Kidney (tissue), 14 donors: Measurements from ENCODE around the gene DDX24. TPM values are rescaled to one million over a fixed set of nuclear protein-coding genes. Genes with fewer than 3 reads are reported as not detected.

Experiments
- DNase-seq, 5 donors: peaks; one replicate each; pipeline ENCODE4 v3.0.0-alpha.2; 2013 to 2020
- FAIRE-seq: peaks from 2 replicates; lab custom pipeline; 2012; peaks lifted over from hg19 to GRCh38; lab: Jason Lieb, UNC
- H3K27ac ChIP-seq, 2 donors: one replicate each; pipeline ENCODE4 v1.7.0; 2013; ENCODE audit warnings: low read depth in 2 of 2, low read length in 2 of 2, inconsistent platforms in 1 of 2
- H3K27me3 ChIP-seq: one replicate; pipeline ENCODE4 v1.7.1; 2013; ENCODE audit warnings: low read length, inconsistent platforms; ENCODE audit not compliant: control insufficient read depth, insufficient read depth
- H3K36me3 ChIP-seq, 3 donors: one replicate each; pipeline versions ENCODE4 v1.7.0 to v1.7.1; 2013; ENCODE audit warnings: low read length in 3 of 3, control low read depth in 1 of 3, inconsistent platforms in 1 of 3; ENCODE audit not compliant: insufficient read depth in 3 of 3, control insufficient read depth in 2 of 3
- H3K4me1 ChIP-seq, 3 donors: one replicate each; pipeline versions ENCODE4 v1.7.0 to v1.7.1; 2013; ENCODE audit warnings: low read length in 3 of 3, inconsistent platforms in 1 of 3, low read depth in 1 of 3; ENCODE audit not compliant: control insufficient read depth in 2 of 3, insufficient read depth in 2 of 3
- H3K4me3 ChIP-seq, 3 donors: one replicate each; pipeline versions ENCODE4 v1.7.0 to v1.8.1; 2013; ENCODE audit warnings: low read length in 3 of 3, control low read depth in 1 of 3, inconsistent platforms in 1 of 3
- H3K9ac ChIP-seq, 3 donors: one replicate each; pipeline versions ENCODE4 v1.7.0 to v1.7.1; 2013; ENCODE audit warnings: low read length in 3 of 3, control low read depth in 1 of 3, inconsistent platforms in 1 of 3
- H3K9me3 ChIP-seq, 3 donors: one replicate each; pipeline versions ENCODE4 v1.7.0 to v1.7.1; 2013; ENCODE audit warnings: low read length in 3 of 3, control low read depth in 1 of 3, inconsistent platforms in 1 of 3; ENCODE audit not compliant: control insufficient read depth in 2 of 3, insufficient read depth in 1 of 3
- intact Hi-C: fragments of 100-400 bp; cut with DNase I; formaldehyde crosslinking; loops from one replicate; pipeline ENCODE4 v1.11.1; 2022
- polyA plus RNA-seq: library from polyadenylated mRNA; stranded (reverse); fragments of 350-450 nt; fragmentation: Illumina TruSeq; extraction: RNeasy Lipid Tissue Mini Kit (QIAGEN cat#74804); gene quantifications from one replicate; pipeline ENCODE4 v1.2.3, GENCODE V29; 2014; ENCODE audit warnings: low read depth, low replicate concordance; ENCODE audit not compliant: insufficient read depth
- total RNA-seq: library from RNA; stranded (reverse); fragmentation: NEBNext Ultra II Directional; extraction: Animal tissue kit (Norgen Biotek cat#: 25700); gene quantifications from one replicate; pipeline ENCODE4 v1.2.1, GENCODE V29; 2021
- TF ChIP-seq, protein P1 (sequence below): IDR thresholded peaks from 3 replicates; pipeline ENCODE4 v1.5.1; 2012; ENCODE audit warnings: mild to moderate bottlenecking, moderate library complexity, borderline replicate concordance; ENCODE audit not compliant: insufficient read depth; ENCODE audit errors: extremely low read depth
- donor health status: control.
- donor health status: control.
- donor health status: control.
- donor health status: control.
- donor health status: control.
- donor health status: DM: yes; HTN: yes; CAD: no.
- donor health status: Normal renal cell carcinoma (clear cell type).

DDX24 gene
- total and polyA plus RNA-seq, 2 donors from 2014 or later, result 139 to 193 TPM

DNA sequence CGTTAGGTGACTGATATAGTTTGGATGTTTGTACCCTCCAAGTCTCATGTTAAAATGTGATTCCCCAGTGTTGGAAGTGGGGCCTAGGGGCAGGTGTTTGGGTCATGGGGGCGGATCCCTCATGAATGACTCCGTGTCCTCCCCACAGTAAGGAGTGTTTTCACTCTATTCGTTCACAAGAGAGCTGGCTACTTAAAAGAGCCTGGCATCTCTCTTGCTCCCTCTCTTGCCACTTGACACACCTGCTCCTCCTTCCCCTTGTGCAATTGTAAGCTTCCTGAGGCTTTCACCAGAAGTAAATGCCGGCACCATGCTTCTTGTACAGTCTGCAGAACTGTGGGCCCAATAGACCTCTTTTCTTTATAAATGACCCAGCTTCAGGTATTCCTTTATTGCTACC, 45.8 kb upstream of the DDX24 start:
- Histone ChIP-seq H3K4me3 (no peak overlapping the region), H3K4me1 (peaks cover 0 to 8% (median 0%) of the 10 kb centered on the region in 3 donors), H3K9me3 (no peaks in the 10 kb centered on the region), H3K36me3 (no peaks in the 10 kb centered on the region), H3K27ac (no peak overlapping the region), H3K27me3 (no peaks in the 10 kb centered on the region), H3K9ac (no peak overlapping the region)
- FAIRE-seq, result no peak
- no peak for DNase-seq
- TF ChIP-seq, protein P1, sequence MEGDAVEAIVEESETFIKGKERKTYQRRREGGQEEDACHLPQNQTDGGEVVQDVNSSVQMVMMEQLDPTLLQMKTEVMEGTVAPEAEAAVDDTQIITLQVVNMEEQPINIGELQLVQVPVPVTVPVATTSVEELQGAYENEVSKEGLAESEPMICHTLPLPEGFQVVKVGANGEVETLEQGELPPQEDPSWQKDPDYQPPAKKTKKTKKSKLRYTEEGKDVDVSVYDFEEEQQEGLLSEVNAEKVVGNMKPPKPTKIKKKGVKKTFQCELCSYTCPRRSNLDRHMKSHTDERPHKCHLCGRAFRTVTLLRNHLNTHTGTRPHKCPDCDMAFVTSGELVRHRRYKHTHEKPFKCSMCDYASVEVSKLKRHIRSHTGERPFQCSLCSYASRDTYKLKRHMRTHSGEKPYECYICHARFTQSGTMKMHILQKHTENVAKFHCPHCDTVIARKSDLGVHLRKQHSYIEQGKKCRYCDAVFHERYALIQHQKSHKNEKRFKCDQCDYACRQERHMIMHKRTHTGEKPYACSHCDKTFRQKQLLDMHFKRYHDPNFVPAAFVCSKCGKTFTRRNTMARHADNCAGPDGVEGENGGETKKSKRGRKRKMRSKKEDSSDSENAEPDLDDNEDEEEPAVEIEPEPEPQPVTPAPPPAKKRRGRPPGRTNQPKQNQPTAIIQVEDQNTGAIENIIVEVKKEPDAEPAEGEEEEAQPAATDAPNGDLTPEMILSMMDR, result no peak
- intact Hi-C loops, result no loop called here

DNA sequence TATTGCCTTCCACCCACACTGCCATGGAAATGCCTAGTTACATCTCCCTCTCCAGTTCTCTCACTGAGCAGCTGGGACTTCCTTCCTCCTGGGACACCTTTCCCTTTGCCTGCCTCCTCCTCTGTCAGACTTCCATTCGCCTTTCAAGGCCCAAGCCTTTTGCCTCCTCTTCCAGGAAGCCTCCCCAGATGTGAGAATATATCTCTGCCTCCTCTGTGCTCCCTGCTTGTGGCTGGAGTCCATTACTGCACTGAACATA, 45.3 kb upstream of the DDX24 start:
- no peak for DNase-seq
- intact Hi-C loops, result no loop called here
- H3K36me3 ChIP-seq, result no peaks in the 10 kb centered on the region
- TF ChIP-seq, protein P1, result no peak
- no peak for FAIRE-seq
- peaks cover 0 to 8% (median 0%) of the 10 kb centered on the region in 3 donors for H3K4me1 ChIP-seq
- H3K9ac ChIP-seq, result no peak overlapping the region
- no peaks in the 10 kb centered on the region for H3K9me3 ChIP-seq
- no peak overlapping the region for H3K27ac ChIP-seq
- H3K4me3 ChIP-seq, result no peak overlapping the region
- H3K27me3 ChIP-seq, result no peaks in the 10 kb centered on the region

DNA sequence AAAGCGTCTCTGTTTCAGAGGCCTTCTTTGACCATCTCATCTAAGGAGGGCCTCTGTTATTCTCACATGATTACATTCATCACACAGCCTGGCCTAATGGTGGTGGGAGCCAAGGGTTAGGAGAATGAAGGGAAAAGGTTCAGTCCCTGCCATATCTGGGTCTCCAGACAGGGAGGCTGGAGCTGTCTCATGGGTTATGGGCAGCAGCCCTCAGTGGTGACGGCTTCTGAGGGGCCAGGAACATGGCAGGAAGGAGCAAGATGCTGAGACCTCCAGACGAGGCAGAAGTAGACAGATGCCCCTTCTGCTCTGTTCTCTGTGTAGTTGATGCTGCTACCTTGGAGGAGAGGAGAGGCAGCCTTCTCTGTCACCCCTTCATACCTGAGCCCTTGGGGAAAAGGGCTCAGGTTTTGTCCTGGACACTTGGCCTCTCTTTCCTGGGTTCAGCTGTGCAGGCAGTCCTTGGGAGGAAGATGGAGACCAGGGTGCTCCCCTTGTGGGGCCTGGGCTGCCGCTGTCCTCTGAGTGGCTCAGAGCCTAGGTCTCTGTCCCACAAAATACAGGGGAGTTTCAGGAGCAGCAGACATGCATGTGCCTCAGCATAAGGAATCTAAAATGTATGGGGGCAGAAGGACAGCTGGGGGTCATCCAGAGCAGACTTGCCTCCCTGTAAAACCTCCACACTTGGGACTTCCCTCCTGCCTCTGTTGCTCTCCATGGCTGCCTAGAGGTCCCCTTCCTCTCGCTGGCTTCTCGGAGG, 44.8 kb upstream of the DDX24 start:
- Histone ChIP-seq H3K27me3 (no peaks in the 10 kb centered on the region), H3K9me3 (no peaks in the 10 kb centered on the region), H3K4me1 (peaks cover 0 to 8% (median 0%) of the 10 kb centered on the region in 3 donors), H3K36me3 (no peaks in the 10 kb centered on the region), H3K4me3 (no peak overlapping the region), H3K27ac (no peak overlapping the region), H3K9ac (no peak overlapping the region)
- peak in 2 of 5 donors; percentile 5 to 11 for DNase-seq
- intact Hi-C loops, result no loop called here
- TF ChIP-seq, protein P1, result no peak
- no peak for FAIRE-seq
